Measurements from ENCODE around the gene COX7A1.

COX7A1 gene

DNA sequence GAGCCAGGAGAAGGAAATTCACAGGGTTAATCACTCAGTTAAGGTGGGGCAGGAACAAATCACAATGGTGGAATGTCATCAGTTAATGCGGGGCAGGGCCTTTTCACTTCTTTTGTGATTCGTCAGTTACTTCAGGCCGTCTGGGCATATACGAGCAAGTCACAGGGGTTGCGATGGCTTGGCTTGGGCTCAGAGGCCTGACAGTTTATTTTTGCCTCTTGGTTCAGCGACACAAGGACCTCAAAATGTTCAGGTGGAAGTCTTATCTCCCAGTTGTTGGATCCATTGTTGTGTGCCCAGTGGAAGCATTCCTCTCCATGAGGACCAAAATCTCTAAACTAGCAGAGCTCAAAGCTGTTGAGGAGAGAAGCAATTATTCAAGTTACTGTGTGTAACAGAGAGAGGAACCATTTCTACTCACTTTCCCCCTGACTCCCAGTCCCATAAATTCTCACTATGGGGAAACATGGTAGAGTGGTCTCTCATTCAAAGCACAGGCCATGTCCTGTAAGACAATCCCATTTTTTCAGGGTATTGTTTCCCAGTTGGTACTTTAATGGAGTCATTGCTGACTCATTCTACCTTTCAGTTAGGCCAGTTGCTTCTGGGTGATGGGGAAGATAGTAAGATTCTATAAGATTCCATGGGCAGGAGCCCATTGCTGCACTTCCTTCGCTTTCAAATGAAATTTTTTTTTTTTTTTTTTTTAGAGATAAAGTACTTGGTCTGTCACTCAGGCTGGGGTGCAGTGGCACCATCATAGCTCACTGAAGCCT, 8.8 kb upstream of the COX7A1 start:
- ChIA-PET POLR2A (interaction anchor here (0.9 kb wide), 1 partner anchor 33 kb away, joined by 3 read pairs; no protein-coding TSS in a partner anchor), CTCF (no interaction called here)
- no peak for DNase-seq (ENCODE audit: extremely low spot score)
- TF ChIP-seq, protein P1, sequence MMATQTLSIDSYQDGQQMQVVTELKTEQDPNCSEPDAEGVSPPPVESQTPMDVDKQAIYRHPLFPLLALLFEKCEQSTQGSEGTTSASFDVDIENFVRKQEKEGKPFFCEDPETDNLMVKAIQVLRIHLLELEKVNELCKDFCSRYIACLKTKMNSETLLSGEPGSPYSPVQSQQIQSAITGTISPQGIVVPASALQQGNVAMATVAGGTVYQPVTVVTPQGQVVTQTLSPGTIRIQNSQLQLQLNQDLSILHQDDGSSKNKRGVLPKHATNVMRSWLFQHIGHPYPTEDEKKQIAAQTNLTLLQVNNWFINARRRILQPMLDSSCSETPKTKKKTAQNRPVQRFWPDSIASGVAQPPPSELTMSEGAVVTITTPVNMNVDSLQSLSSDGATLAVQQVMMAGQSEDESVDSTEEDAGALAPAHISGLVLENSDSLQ (IDR thresholded peaks at IDR 0.05): no peak
- TF ChIP-seq CTBP1 (IDR thresholded peaks at IDR 0.05; ENCODE audit: borderline replicate concordance) (no peak), FOXK2 (IDR thresholded peaks at IDR 0.05) (no peak), L3MBTL2 (conservative IDR thresholded peaks at IDR 0.05) (no peak), ELF4 (IDR thresholded peaks at IDR 0.05) (no peak), LEF1 (IDR thresholded peaks at IDR 0.05; ENCODE audit: borderline replicate concordance) (no peak), ARNT (IDR thresholded peaks at IDR 0.05) (no peak), HDGF (IDR thresholded peaks at IDR 0.05; ENCODE audit: borderline replicate concordance) (no peak), BHLHE40 (IDR thresholded peaks at IDR 0.05; ENCODE audit: borderline replicate concordance) (no peak), FOXM1 (IDR thresholded peaks at IDR 0.05; ENCODE audit: borderline replicate concordance) (no peak), TARDBP (IDR thresholded peaks at IDR 0.05) (no peak), ZNF384 (IDR thresholded peaks at IDR 0.05) (no peak)

DNA sequence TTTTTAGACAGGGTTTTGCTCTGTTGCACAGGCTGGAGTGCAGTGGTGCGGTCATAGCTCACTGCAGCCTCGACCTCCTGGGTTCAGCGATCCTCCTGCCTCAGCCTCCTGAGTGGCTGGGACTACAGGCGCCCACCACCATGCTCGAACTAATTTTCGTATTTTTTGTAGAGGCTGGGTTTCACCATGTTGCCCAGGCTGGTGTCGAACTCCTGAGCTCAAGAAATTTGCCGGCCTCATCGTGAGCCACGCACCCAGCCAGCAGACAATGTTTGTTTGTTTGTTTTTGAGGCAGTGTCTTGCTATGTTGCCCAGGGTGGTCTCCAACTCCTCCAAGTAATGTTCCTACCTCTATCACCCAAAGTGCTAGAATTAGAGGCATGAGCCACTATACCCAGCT, 879 bp upstream of the COX7A1 start:
- ChIA-PET POLR2A (interaction anchor here (1.0 kb wide), 1 partner anchor 38 kb away, joined by 4 read pairs; the partner anchor contains the start of genes POLR2I and TBCB), CTCF (no interaction called here)
- DNase-seq (ENCODE audit: extremely low spot score): no peak
- TF ChIP-seq FOXA1 (IDR thresholded peaks at IDR 0.05) (no peak), SUZ12 (IDR thresholded peaks at IDR 0.05) (no peak), BHLHE40 (IDR thresholded peaks at IDR 0.05; ENCODE audit: borderline replicate concordance) (no peak), CTBP1 (IDR thresholded peaks at IDR 0.05; ENCODE audit: borderline replicate concordance) (no peak), LEF1 (IDR thresholded peaks at IDR 0.05; ENCODE audit: borderline replicate concordance) (no peak), ARNT (IDR thresholded peaks at IDR 0.05) (no peak), L3MBTL2 (conservative IDR thresholded peaks at IDR 0.05) (no peak), TARDBP (IDR thresholded peaks at IDR 0.05) (no peak), SP1 (IDR thresholded peaks at IDR 0.05) (no peak), FOXM1 (IDR thresholded peaks at IDR 0.05; ENCODE audit: borderline replicate concordance) (no peak), HDGF (IDR thresholded peaks at IDR 0.05; ENCODE audit: borderline replicate concordance) (no peak), FOXK2 (IDR thresholded peaks at IDR 0.05) (no peak), ZNF384 (IDR thresholded peaks at IDR 0.05) (no peak), NFRKB (IDR thresholded peaks at IDR 0.05) (no peak), ELF4 (IDR thresholded peaks at IDR 0.05) (no peak)
- TF ChIP-seq, protein P1 (IDR thresholded peaks at IDR 0.05): no peak

DNA sequence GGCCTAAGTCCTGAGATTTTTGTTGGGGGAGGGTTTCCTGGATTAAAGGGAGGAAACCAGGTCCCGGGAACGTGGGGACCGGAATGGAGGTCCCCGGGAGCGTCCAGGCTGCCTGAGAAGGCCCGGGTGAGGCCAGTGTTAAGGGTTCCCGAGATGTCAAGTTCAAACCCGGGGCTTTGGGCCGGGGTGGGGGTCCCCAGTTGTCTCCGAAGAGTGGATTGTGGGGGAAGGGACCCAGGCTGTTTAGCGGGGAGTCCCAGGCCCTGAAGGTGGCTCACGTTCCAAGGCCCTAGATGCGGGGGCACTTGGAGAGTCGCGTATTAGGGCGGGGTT, 262 bp downstream of the COX7A1 start:
- no peak for TF ChIP-seq ZNF384 (IDR thresholded peaks at IDR 0.05)
- TF ChIP-seq HDGF (IDR thresholded peaks at IDR 0.05; ENCODE audit: borderline replicate concordance): no peak
- no peak for TF ChIP-seq SP1 (IDR thresholded peaks at IDR 0.05)
- TF ChIP-seq SUZ12 (IDR thresholded peaks at IDR 0.05): no peak
- TF ChIP-seq ELF4 (IDR thresholded peaks at IDR 0.05): no peak
- TF ChIP-seq, protein P1 (IDR thresholded peaks at IDR 0.05): no peak
- TF ChIP-seq FOXA1 (IDR thresholded peaks at IDR 0.05): no peak
- no peak for TF ChIP-seq L3MBTL2 (conservative IDR thresholded peaks at IDR 0.05)
- TF ChIP-seq ARNT (IDR thresholded peaks at IDR 0.05): no peak
- TF ChIP-seq TARDBP (IDR thresholded peaks at IDR 0.05): no peak
- TF ChIP-seq FOXM1 (IDR thresholded peaks at IDR 0.05; ENCODE audit: borderline replicate concordance): no peak
- no peak for DNase-seq (ENCODE audit: extremely low spot score)
- ChIA-PET POLR2A (no interaction called here), CTCF (no interaction called here)

DNA sequence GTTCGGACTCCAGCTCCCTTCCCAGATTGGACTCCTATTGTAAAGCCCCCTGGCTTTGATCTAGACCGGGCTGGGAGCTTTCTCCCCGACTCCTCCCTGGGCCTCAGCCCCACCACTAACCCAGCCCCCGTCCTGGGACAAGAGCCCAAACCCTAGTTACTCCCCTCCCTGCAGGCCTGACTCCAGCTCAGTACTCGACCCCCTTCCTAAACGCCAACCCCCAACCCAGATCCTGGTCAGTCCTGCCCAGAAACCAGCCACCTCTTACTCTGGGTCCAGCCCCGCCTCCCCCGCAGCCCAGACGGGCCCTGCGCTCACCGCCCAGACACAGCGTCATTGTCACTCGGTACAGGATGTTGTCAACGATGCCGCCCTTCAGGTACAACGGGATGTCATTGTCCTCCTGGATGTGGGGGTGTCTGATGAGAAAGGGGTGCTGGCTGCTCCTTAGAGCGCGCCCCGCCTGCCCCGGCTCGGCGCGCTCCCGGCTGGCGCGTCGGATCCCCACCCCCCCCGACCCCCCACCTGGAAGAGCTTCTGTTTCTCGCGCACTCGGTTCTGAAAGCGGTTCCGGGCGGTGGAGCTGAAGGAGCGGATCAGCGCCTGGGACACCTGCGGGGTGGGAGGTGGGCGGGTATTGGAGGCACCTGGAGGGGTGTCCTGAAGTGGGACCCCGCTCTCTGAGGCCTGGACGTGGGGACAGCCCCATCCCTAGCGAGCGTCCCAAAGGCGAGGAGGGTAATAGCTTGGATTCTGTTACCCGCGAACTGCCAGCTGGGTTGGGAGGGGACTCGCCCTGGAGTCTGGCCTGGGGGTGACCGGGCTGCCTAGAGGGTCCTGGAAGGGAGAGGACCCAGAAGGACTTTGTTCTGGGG, 866 bp downstream of the COX7A1 start:
- ChIA-PET CTCF (interaction anchor here (0.6 kb wide), 1 partner anchor 18 kb away, joined by 3 read pairs; no protein-coding TSS in a partner anchor), POLR2A (interaction anchor here (0.9 to 1.2 kb wide), 3 partner anchors 15 to 37 kb away, joined by 3 to 4 read pairs (median 3); partner anchors contain the start of gene POLR2I)
- DNase-seq (ENCODE audit: extremely low spot score): no peak
- TF ChIP-seq ARNT (IDR thresholded peaks at IDR 0.05): no peak
- no peak for TF ChIP-seq LEF1 (IDR thresholded peaks at IDR 0.05; ENCODE audit: borderline replicate concordance)
- TF ChIP-seq ELF4 (IDR thresholded peaks at IDR 0.05): no peak
- no peak for TF ChIP-seq FOXM1 (IDR thresholded peaks at IDR 0.05; ENCODE audit: borderline replicate concordance)
- no peak for TF ChIP-seq L3MBTL2 (conservative IDR thresholded peaks at IDR 0.05)
- no peak for TF ChIP-seq FOXA1 (IDR thresholded peaks at IDR 0.05)
- TF ChIP-seq, protein P1 (IDR thresholded peaks at IDR 0.05): no peak
- TF ChIP-seq BHLHE40 (IDR thresholded peaks at IDR 0.05; ENCODE audit: borderline replicate concordance): no peak
- no peak for TF ChIP-seq ZNF384 (IDR thresholded peaks at IDR 0.05)
- no peak for TF ChIP-seq FOXK2 (IDR thresholded peaks at IDR 0.05)
- no peak for TF ChIP-seq HDGF (IDR thresholded peaks at IDR 0.05; ENCODE audit: borderline replicate concordance)
- TF ChIP-seq CTBP1 (IDR thresholded peaks at IDR 0.05; ENCODE audit: borderline replicate concordance): no peak
- no peak for TF ChIP-seq SUZ12 (IDR thresholded peaks at IDR 0.05)
- no peak for TF ChIP-seq TARDBP (IDR thresholded peaks at IDR 0.05)
